ENCODE measurements around the gene ERVW-1. TPM values are rescaled to one million over a fixed set of nuclear protein-coding genes. Genes with fewer than 3 reads are reported as not detected.

Gene ERVW-1
- total and polyA plus RNA-seq, 2 of the 13 experiments (the other 11 are each of a cell fraction or from before 2014, with no cell fraction given) = not detected

DNA sequence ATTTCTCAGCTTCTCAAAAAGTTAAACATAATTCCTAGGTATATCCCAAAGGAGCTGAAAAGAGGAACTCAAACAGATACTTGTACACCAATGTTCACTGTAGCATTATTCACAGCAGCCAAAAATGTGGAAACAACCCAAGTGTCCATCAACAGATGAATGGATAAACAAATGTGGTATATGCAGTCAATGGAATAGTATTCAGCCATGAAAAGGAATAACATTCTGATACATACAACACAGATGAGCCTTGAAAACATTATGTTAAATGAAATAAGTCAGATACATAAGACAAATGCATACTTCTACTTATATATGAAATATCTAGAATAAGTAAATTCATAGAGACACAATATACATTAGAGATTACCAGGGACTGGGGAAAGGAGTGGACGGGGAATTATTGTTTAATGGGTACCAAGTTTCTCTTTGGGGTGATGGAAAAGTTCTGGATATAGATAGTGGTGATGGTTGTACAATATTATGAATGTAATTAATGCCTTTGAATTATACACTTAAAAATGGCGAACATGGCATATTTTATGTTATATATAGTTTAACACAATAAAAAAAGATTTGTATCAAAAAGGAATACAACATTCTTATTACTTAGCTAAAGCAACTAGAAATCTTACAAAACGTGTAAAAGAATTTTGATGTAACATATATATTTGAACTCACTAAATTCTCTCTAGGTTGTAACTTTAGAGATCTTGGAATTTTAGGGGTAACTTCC is 35.6 kb upstream of the ERVW-1 start:
- in situ Hi-C loops (cut with HindIII; ENCODE audit: extremely low pct_ligation_motif_present, low pct_unique_long_range_greater_than_20kb) = no loop called here
- DNase-seq (ENCODE audit: low spot score) = no peak
- BruUV-seq (replicated peaks) = no TSS peak
- H3K36me3 ChIP-seq (replicated peaks in 1 of 2; ENCODE audit: control insufficient read depth in 1 of 2, insufficient read depth in 2 of 2, low read length in 2 of 2) = peaks cover 0 to 14% of the 10 kb centered on the region in 2 experiments; a peak in 2 of 5 replicates
- no peaks in the 10 kb centered on the region for H3K27me3 ChIP-seq (ENCODE audit: control insufficient read depth in 1 of 2, insufficient read depth in 2 of 2, low read length in 2 of 2)
- CTCF ChIA-PET (ENCODE audit: low intra/inter-chr PET ratio, low total read pairs) = no interaction called here
- WGBS (ENCODE audit: low lambda C conversion rate) = 78% methylated on average over 3 of the region's 3 CpGs
- POLR2A ChIA-PET = no interaction called here
- no peaks in the 10 kb centered on the region for H3K9me3 ChIP-seq (ENCODE audit: low read length)
- H3K4me2 ChIP-seq (ENCODE audit: low read depth, low read length) = no peak overlapping the region
- intact Hi-C loops (cut with micrococcal nuclease; ENCODE audit: unreplicated experiment) = no loop called here
- no peak for TF ChIP-seq KDM6A (CRISPR knock-in tag; IDR thresholded peaks at IDR 0.05; ENCODE audit: low read depth)
- TF ChIP-seq ZNF770 (CRISPR knock-in tag; IDR thresholded peaks at IDR 0.05) = no peak
- TF ChIP-seq ZNF773 (CRISPR knock-in tag; IDR thresholded peaks at IDR 0.05; ENCODE audit: borderline replicate concordance) = no peak
- TF ChIP-seq ZNF121 (CRISPR knock-in tag; IDR thresholded peaks at IDR 0.05) = no peak
- no peak for TF ChIP-seq ZNF619 (CRISPR knock-in tag; IDR thresholded peaks at IDR 0.05)
- no peak for TF ChIP-seq ZFP37 (CRISPR knock-in tag; IDR thresholded peaks at IDR 0.05; ENCODE audit: borderline replicate concordance)
- TF ChIP-seq MLX (CRISPR knock-in tag; IDR thresholded peaks at IDR 0.05) = no peak
- TF ChIP-seq SOX6 (IDR thresholded peaks at IDR 0.05) = no peak
- no peak for TF ChIP-seq SOX6 (CRISPR knock-in tag; IDR thresholded peaks at IDR 0.05)
- TF ChIP-seq FOXM1 (CRISPR knock-in tag; IDR thresholded peaks at IDR 0.05) = no peak
- TF ChIP-seq, protein P1, sequence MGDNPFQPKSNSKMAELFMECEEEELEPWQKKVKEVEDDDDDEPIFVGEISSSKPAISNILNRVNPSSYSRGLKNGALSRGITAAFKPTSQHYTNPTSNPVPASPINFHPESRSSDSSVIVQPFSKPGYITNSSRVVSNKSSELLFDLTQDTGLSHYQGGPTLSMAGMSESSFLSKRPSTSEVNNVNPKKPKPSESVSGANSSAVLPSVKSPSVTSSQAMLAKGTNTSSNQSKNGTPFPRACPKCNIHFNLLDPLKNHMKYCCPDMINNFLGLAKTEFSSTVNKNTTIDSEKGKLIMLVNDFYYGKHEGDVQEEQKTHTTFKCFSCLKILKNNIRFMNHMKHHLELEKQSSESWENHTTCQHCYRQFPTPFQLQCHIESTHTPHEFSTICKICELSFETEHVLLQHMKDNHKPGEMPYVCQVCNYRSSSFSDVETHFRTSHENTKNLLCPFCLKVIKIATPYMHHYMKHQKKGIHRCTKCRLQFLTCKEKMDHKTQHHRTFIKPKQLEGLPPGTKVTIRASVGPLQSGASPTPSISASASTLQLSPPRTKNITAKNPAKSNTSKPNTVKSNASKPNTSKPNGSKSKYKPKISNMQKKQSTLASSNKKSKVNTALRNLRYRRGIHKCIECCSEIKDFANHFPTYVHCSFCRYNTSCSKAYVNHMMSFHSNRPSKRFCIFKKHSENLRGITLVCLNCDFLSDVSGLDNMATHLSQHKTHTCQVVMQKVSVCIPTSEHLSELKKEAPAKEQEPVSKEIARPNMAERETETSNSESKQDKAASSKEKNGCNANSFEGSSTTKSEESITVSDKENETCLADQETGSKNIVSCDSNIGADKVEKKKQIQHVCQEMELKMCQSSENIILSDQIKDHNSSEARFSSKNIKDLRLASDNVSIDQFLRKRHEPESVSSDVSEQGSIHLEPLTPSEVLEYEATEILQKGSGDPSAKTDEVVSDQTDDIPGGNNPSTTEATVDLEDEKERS (CRISPR knock-in tag; IDR thresholded peaks at IDR 0.05) = no peak
- TF ChIP-seq HDAC6 (IDR thresholded peaks at IDR 0.05; ENCODE audit: low read depth, low read length) = no peak
- no peak for TF ChIP-seq MAFF (IDR thresholded peaks at IDR 0.05; ENCODE audit: low read depth, low read length)
- H3K79me2 ChIP-seq (ENCODE audit: insufficient read depth, low read length) = no peaks in the 10 kb centered on the region
- H3K4me3 ChIP-seq (replicated peaks in 1 of 3; ENCODE audit: insufficient read depth in 1 of 3, low read depth in 2 of 3, low read length in 3 of 3) = no peak overlapping the region
- H3K9ac ChIP-seq (ENCODE audit: insufficient read depth, low read depth, low read length) = no peak overlapping the region
- no peaks in the 10 kb centered on the region for H3K4me1 ChIP-seq (ENCODE audit: insufficient read depth, low read length)
- no peak for ATAC-seq
- H4K20me1 ChIP-seq (ENCODE audit: insufficient read depth, low read length) = no peaks in the 10 kb centered on the region
- no peak for FAIRE-seq
- H2AFZ ChIP-seq (ENCODE audit: low read length) = no peak overlapping the region
- H3K27ac ChIP-seq (ENCODE audit: extremely low read length, insufficient read depth, low read length) = no peak overlapping the region
